Measurements from ENCODE around the gene KLHL8. TPM values are rescaled to one million over a fixed set of nuclear protein-coding genes. Genes with fewer than 3 reads are reported as not detected.

KLHL8 gene
- total RNA-seq, 1 experiment from 2014 or later, result 6.5 TPM

GRCh38 chr4:87121341-87122065 is 98.9 kb downstream of the KLHL8 start:
- no peak for DNase-seq (ENCODE audit: low read depth)

- DNase-seq (ENCODE audit: low read depth), result no peak
These were observed 99.8 kb downstream of the KLHL8 start for GRCh38 chr4:87120411-87121162.

GRCh38 chr4:87120010-87120409 is 100.4 kb downstream of the KLHL8 start:
- no peak for DNase-seq (ENCODE audit: low read depth)

GRCh38 chr4:87118826-87119225 is 101.6 kb downstream of the KLHL8 start:
- DNase-seq (ENCODE audit: low read depth), result peak; percentile 72

- DNase-seq (ENCODE audit: low read depth), result no peak
These were observed 102.0 kb downstream of the KLHL8 start for GRCh38 chr4:87118421-87118820.

- DNase-seq (ENCODE audit: low read depth), result no peak
These were observed 102.7 kb downstream of the KLHL8 start for GRCh38 chr4:87117732-87118075.

GRCh38 chr4:87117051-87117731 is 103.2 kb downstream of the KLHL8 start:
- no peak for DNase-seq (ENCODE audit: low read depth)

GRCh38 chr4:87116231-87116630 is 104.2 kb downstream of the KLHL8 start:
- no peak for DNase-seq (ENCODE audit: low read depth)

GRCh38 chr4:87114245-87115062 is 106.0 kb downstream of the KLHL8 start:
- no peak for DNase-seq (ENCODE audit: low read depth)

- DNase-seq (ENCODE audit: low read depth), result no peak
These were observed 108.4 kb downstream of the KLHL8 start for GRCh38 chr4:87112063-87112462.

Other genes with a start within 250 kb of the KLHL8 start
- gene HSD17B13, start 102.3 kb upstream of the KLHL8 start, total RNA-seq (2014; rRNA removed; shearing (Covaris generic)), result 0.10 TPM in 1 of 2 replicates, not detected in the other
- gene HSD17B11, start 170.6 kb upstream of the KLHL8 start, total RNA-seq (2014; rRNA removed; shearing (Covaris generic)), result 19.1 and 26.1 TPM in 2 replicates
- gene NUDT9, start 202.0 kb upstream of the KLHL8 start, total RNA-seq (2014; rRNA removed; shearing (Covaris generic)), result 9.2 and 10.6 TPM in 2 replicates

All from M059J (cell line).